Mesendoderm (in vitro differentiated cells): Measurements from ENCODE around the gene DMRT1. TPM values are rescaled to one million over a fixed set of nuclear protein-coding genes. Genes with fewer than 3 reads are reported as not detected.

Experiments
- DNase-seq: peaks from one replicate; pipeline ENCODE4 v3.0.0; 2013
- H2AK5ac ChIP-seq: 2 replicates; pipeline ENCODE4 v1.6.1; 2013; ENCODE audit warnings: low read length, inconsistent platforms
- H2BK120ac ChIP-seq: 2 replicates; pipeline ENCODE4 v1.6.1; 2013; ENCODE audit warnings: low read depth, mild to moderate bottlenecking, low read length, moderate library complexity, mixed read lengths
- H2BK15ac ChIP-seq: replicated peaks from 2 replicates; pipeline ENCODE4 v1.6.1; 2013; ENCODE audit warnings: low read depth, mild to moderate bottlenecking, moderate library complexity
- H2BK5ac ChIP-seq: 2 replicates; pipeline ENCODE4 v1.6.1; 2013; ENCODE audit warnings: low read length, inconsistent platforms
- H3K18ac ChIP-seq: 2 replicates; pipeline ENCODE4 v1.6.1; 2013; ENCODE audit warnings: mild to moderate bottlenecking, low read length, mixed read lengths
- H3K23ac ChIP-seq: one replicate; pipeline ENCODE4 v1.6.1; 2013; ENCODE audit warnings: low read length
- H3K27ac ChIP-seq: 2 replicates; pipeline ENCODE4 v1.5.1; 2013; ENCODE audit warnings: low read depth, mild to moderate bottlenecking, inconsistent platforms, low read length, moderate library complexity
- H3K27me3 ChIP-seq: 2 replicates; pipeline ENCODE4 v1.6.1; 2013; ENCODE audit warnings: low read length, control low read depth, mild to moderate bottlenecking, inconsistent platforms; ENCODE audit not compliant: insufficient read depth, poor library complexity
- H3K36me3 ChIP-seq: 2 replicates; pipeline ENCODE4 v1.6.1; 2013; ENCODE audit warnings: low read length, inconsistent platforms; ENCODE audit not compliant: control insufficient read depth, insufficient read depth
- H3K4ac ChIP-seq: one replicate; pipeline ENCODE4 v1.6.1; 2013; ENCODE audit warnings: low read depth, mild to moderate bottlenecking, low read length, moderate library complexity
- H3K4me1 ChIP-seq: 2 replicates; pipeline ENCODE4 v1.6.1; 2013; ENCODE audit warnings: low read depth, low read length, inconsistent platforms; ENCODE audit not compliant: control insufficient read depth
- H3K4me2 ChIP-seq: 2 replicates; pipeline ENCODE4 v1.6.1; 2013; ENCODE audit warnings: low read length
- H3K4me3 ChIP-seq: 2 replicates; pipeline ENCODE4 v1.5.1; 2013; ENCODE audit warnings: mild to moderate bottlenecking, low read length
- H3K56ac ChIP-seq: one replicate; pipeline ENCODE4 v1.6.1; 2013; ENCODE audit warnings: low read length
- H3K79me1 ChIP-seq: 2 replicates; pipeline ENCODE4 v1.6.1; 2013; ENCODE audit warnings: low read length, inconsistent platforms
- H3K79me2 ChIP-seq: 2 replicates; pipeline ENCODE4 v1.6.1; 2013; ENCODE audit warnings: mild to moderate bottlenecking, low read length; ENCODE audit not compliant: control insufficient read depth, insufficient read depth
- H3K9ac ChIP-seq: 2 replicates; pipeline ENCODE4 v1.6.1; 2013; ENCODE audit warnings: low read length, inconsistent platforms
- H4K5ac ChIP-seq: one replicate; pipeline ENCODE4 v1.6.1; 2013; ENCODE audit warnings: low read length
- H4K8ac ChIP-seq: one replicate; pipeline ENCODE4 v1.6.1; 2013; ENCODE audit warnings: low read depth, mild to moderate bottlenecking, control low read depth, low read length, moderate library complexity
- WGBS: extraction: QIAGEN DNeasy Blood & Tissue Kit; methylation state at CpG from one replicate; pipeline ENCODE4 v1.1.7; 2013; ENCODE audit warnings: low lambda C conversion rate, missing lambda C conversion rate; ENCODE audit not compliant: insufficient coverage; ENCODE audit errors: extremely low coverage; 5-methylcytosine and 5-hydroxymethylcytosine counted together
- small RNA-seq: library from polyadenylated mRNA; stranded (forward); fragments of <200 nt; extraction: miRNeasy Mini kit (QIAGEN cat#:217004); gene quantifications from one replicate; pipeline ENCODE3, GENCODE V24; 2013; ENCODE audit not compliant: insufficient read depth

Gene DMRT1

GRCh38 chr9:1014640-1015039 is 173.1 kb downstream of the DMRT1 start:
- no peaks in the 10 kb centered on the region for H3K27me3 ChIP-seq
- H3K79me1 ChIP-seq: no peaks in the 10 kb centered on the region
- no peak overlapping the region for H4K5ac ChIP-seq
- no peak overlapping the region for H3K18ac ChIP-seq
- H3K79me2 ChIP-seq: no peaks in the 10 kb centered on the region
- no peak for DNase-seq
- H3K4me3 ChIP-seq: no peak overlapping the region
- no peak overlapping the region for H3K27ac ChIP-seq
- no peak overlapping the region for H2BK120ac ChIP-seq
- no peak overlapping the region for H2BK5ac ChIP-seq
- no peak overlapping the region for H3K9ac ChIP-seq
- H3K36me3 ChIP-seq: no peaks in the 10 kb centered on the region
- no peak overlapping the region for H3K56ac ChIP-seq
- no CpG with 5 or more reads among the region's 2 CpGs for WGBS
- no peak overlapping the region for H2BK15ac ChIP-seq
- H2AK5ac ChIP-seq: no peak overlapping the region
- H3K4me1 ChIP-seq: no peaks in the 10 kb centered on the region
- H4K8ac ChIP-seq: no peak overlapping the region
- no peak overlapping the region for H3K4me2 ChIP-seq
- no peak overlapping the region for H3K23ac ChIP-seq
- H3K4ac ChIP-seq: no peak overlapping the region

GRCh38 chr9:1018121-1018520 is 176.6 kb downstream of the DMRT1 start:
- Histone ChIP-seq H3K23ac (no peak overlapping the region), H3K56ac (no peak overlapping the region), H3K79me2 (no peaks in the 10 kb centered on the region), H3K4me3 (no peak overlapping the region), H2BK120ac (no peak overlapping the region), H3K4ac (no peak overlapping the region), H3K9ac (no peak overlapping the region), H3K27ac (no peak overlapping the region), H3K27me3 (no peaks in the 10 kb centered on the region), H3K36me3 (no peaks in the 10 kb centered on the region), H2BK15ac (no peak overlapping the region), H2AK5ac (no peak overlapping the region), H2BK5ac (no peak overlapping the region), H4K8ac (no peak overlapping the region), H3K18ac (no peak overlapping the region), H3K79me1 (no peaks in the 10 kb centered on the region), H3K4me2 (no peak overlapping the region), H4K5ac (no peak overlapping the region), H3K4me1 (no peaks in the 10 kb centered on the region)
- peak; percentile 75 for DNase-seq
- WGBS: no CpG with 5 or more reads among the region's 10 CpGs

Small RNA genes within 50 kb of the gene (small RNA-seq; reads per million reads assigned to genes)
- gene RNU6-1073P: not detected
